ENCODE results near the gene SCD5.

SCD5 gene

GRCh38 chr4:82708982-82709381 lies 89.6 kb downstream of the SCD5 start:
- no peak overlapping the region for H3K27ac ChIP-seq (ENCODE audit: low read depth in 2 of 2, low read length in 2 of 2)
- H3K36me3 ChIP-seq (ENCODE audit: control insufficient read depth in 2 of 2, insufficient read depth in 2 of 2, low read length in 2 of 2): no peaks in the 10 kb centered on the region
- no peak overlapping the region for H3K9ac ChIP-seq (ENCODE audit: low read depth in 1 of 2, low read length in 2 of 2)
- H3K4me1 ChIP-seq (ENCODE audit: control insufficient read depth in 2 of 2, insufficient read depth in 2 of 2, low read length in 2 of 2): no peaks in the 10 kb centered on the region
- no peaks in the 10 kb centered on the region for H3K27me3 ChIP-seq (ENCODE audit: control insufficient read depth in 2 of 2, insufficient read depth in 2 of 2, low read length in 2 of 2)
- H3K9me3 ChIP-seq (ENCODE audit: control insufficient read depth in 2 of 2, low read length in 2 of 2): no peaks in the 10 kb centered on the region
- H3K4me3 ChIP-seq (ENCODE audit: low read length in 2 of 2): no peak overlapping the region

GRCh38 chr4:82706349-82707000 lies 92.1 kb downstream of the SCD5 start:
- H3K4me3 ChIP-seq (ENCODE audit: low read length in 2 of 2): no peak overlapping the region
- H3K36me3 ChIP-seq (ENCODE audit: control insufficient read depth in 2 of 2, insufficient read depth in 2 of 2, low read length in 2 of 2): no peaks in the 10 kb centered on the region
- no peaks in the 10 kb centered on the region for H3K4me1 ChIP-seq (ENCODE audit: control insufficient read depth in 2 of 2, insufficient read depth in 2 of 2, low read length in 2 of 2)
- no peaks in the 10 kb centered on the region for H3K27me3 ChIP-seq (ENCODE audit: control insufficient read depth in 2 of 2, insufficient read depth in 2 of 2, low read length in 2 of 2)
- no peak overlapping the region for H3K9ac ChIP-seq (ENCODE audit: low read depth in 1 of 2, low read length in 2 of 2)
- H3K9me3 ChIP-seq (ENCODE audit: control insufficient read depth in 2 of 2, low read length in 2 of 2): no peaks in the 10 kb centered on the region
- H3K27ac ChIP-seq (ENCODE audit: low read depth in 2 of 2, low read length in 2 of 2): no peak overlapping the region

- no peaks in the 10 kb centered on the region for H3K4me1 ChIP-seq (ENCODE audit: control insufficient read depth in 2 of 2, insufficient read depth in 2 of 2, low read length in 2 of 2)
- H3K27ac ChIP-seq (ENCODE audit: low read depth in 2 of 2, low read length in 2 of 2): no peak overlapping the region
These were observed 92.7 kb downstream of the SCD5 start for GRCh38 chr4:82705928-82706300.

GRCh38 chr4:82705169-82705927 lies 93.2 kb downstream of the SCD5 start:
- no peak overlapping the region for H3K9ac ChIP-seq (ENCODE audit: low read depth in 1 of 2, low read length in 2 of 2)
- no peak overlapping the region for H3K4me3 ChIP-seq (ENCODE audit: low read length in 2 of 2)
- H3K27me3 ChIP-seq (ENCODE audit: control insufficient read depth in 2 of 2, insufficient read depth in 2 of 2, low read length in 2 of 2): no peaks in the 10 kb centered on the region
- no peaks in the 10 kb centered on the region for H3K4me1 ChIP-seq (ENCODE audit: control insufficient read depth in 2 of 2, insufficient read depth in 2 of 2, low read length in 2 of 2)
- no peaks in the 10 kb centered on the region for H3K36me3 ChIP-seq (ENCODE audit: control insufficient read depth in 2 of 2, insufficient read depth in 2 of 2, low read length in 2 of 2)
- no peaks in the 10 kb centered on the region for H3K9me3 ChIP-seq (ENCODE audit: control insufficient read depth in 2 of 2, low read length in 2 of 2)
- no peak overlapping the region for H3K27ac ChIP-seq (ENCODE audit: low read depth in 2 of 2, low read length in 2 of 2)

More at GRCh38 chr4:82705928-82706300, 92.7 kb downstream of the SCD5 start:
- no peaks in the 10 kb centered on the region for H3K27me3 ChIP-seq (ENCODE audit: control insufficient read depth in 2 of 2, insufficient read depth in 2 of 2, low read length in 2 of 2)
- H3K9me3 ChIP-seq (ENCODE audit: control insufficient read depth in 2 of 2, low read length in 2 of 2): no peaks in the 10 kb centered on the region
- H3K4me3 ChIP-seq (ENCODE audit: low read length in 2 of 2): no peak overlapping the region
- H3K36me3 ChIP-seq (ENCODE audit: control insufficient read depth in 2 of 2, insufficient read depth in 2 of 2, low read length in 2 of 2): no peaks in the 10 kb centered on the region
- H3K9ac ChIP-seq (ENCODE audit: low read depth in 1 of 2, low read length in 2 of 2): no peak overlapping the region

- H3K9me3 ChIP-seq (ENCODE audit: control insufficient read depth in 2 of 2, low read length in 2 of 2): no peaks in the 10 kb centered on the region
- H3K9ac ChIP-seq (ENCODE audit: low read depth in 1 of 2, low read length in 2 of 2): no peak overlapping the region
- H3K4me3 ChIP-seq (ENCODE audit: low read length in 2 of 2): no peak overlapping the region
- no peak overlapping the region for H3K27ac ChIP-seq (ENCODE audit: low read depth in 2 of 2, low read length in 2 of 2)
- no peaks in the 10 kb centered on the region for H3K36me3 ChIP-seq (ENCODE audit: control insufficient read depth in 2 of 2, insufficient read depth in 2 of 2, low read length in 2 of 2)
- H3K27me3 ChIP-seq (ENCODE audit: control insufficient read depth in 2 of 2, insufficient read depth in 2 of 2, low read length in 2 of 2): no peaks in the 10 kb centered on the region
- H3K4me1 ChIP-seq (ENCODE audit: control insufficient read depth in 2 of 2, insufficient read depth in 2 of 2, low read length in 2 of 2): no peaks in the 10 kb centered on the region
These were observed 94.4 kb downstream of the SCD5 start for GRCh38 chr4:82704156-82704555.

- no peak overlapping the region for H3K27ac ChIP-seq (ENCODE audit: low read depth in 2 of 2, low read length in 2 of 2)
- H3K36me3 ChIP-seq (ENCODE audit: control insufficient read depth in 2 of 2, insufficient read depth in 2 of 2, low read length in 2 of 2): no peaks in the 10 kb centered on the region
- no peak overlapping the region for H3K4me3 ChIP-seq (ENCODE audit: low read length in 2 of 2)
- no peaks in the 10 kb centered on the region for H3K9me3 ChIP-seq (ENCODE audit: control insufficient read depth in 2 of 2, low read length in 2 of 2)
- H3K4me1 ChIP-seq (ENCODE audit: control insufficient read depth in 2 of 2, insufficient read depth in 2 of 2, low read length in 2 of 2): no peaks in the 10 kb centered on the region
- no peaks in the 10 kb centered on the region for H3K27me3 ChIP-seq (ENCODE audit: control insufficient read depth in 2 of 2, insufficient read depth in 2 of 2, low read length in 2 of 2)
- H3K9ac ChIP-seq (ENCODE audit: low read depth in 1 of 2, low read length in 2 of 2): no peak overlapping the region
These were observed 100.2 kb downstream of the SCD5 start for GRCh38 chr4:82698412-82698811.

GRCh38 chr4:82697561-82697960 lies 101.0 kb downstream of the SCD5 start:
- no peak overlapping the region for H3K9ac ChIP-seq (ENCODE audit: low read depth in 1 of 2, low read length in 2 of 2)
- H3K4me1 ChIP-seq (ENCODE audit: control insufficient read depth in 2 of 2, insufficient read depth in 2 of 2, low read length in 2 of 2): no peaks in the 10 kb centered on the region
- no peaks in the 10 kb centered on the region for H3K36me3 ChIP-seq (ENCODE audit: control insufficient read depth in 2 of 2, insufficient read depth in 2 of 2, low read length in 2 of 2)
- no peak overlapping the region for H3K27ac ChIP-seq (ENCODE audit: low read depth in 2 of 2, low read length in 2 of 2)
- no peaks in the 10 kb centered on the region for H3K9me3 ChIP-seq (ENCODE audit: control insufficient read depth in 2 of 2, low read length in 2 of 2)
- no peaks in the 10 kb centered on the region for H3K27me3 ChIP-seq (ENCODE audit: control insufficient read depth in 2 of 2, insufficient read depth in 2 of 2, low read length in 2 of 2)
- no peak overlapping the region for H3K4me3 ChIP-seq (ENCODE audit: low read length in 2 of 2)

- H3K4me3 ChIP-seq (ENCODE audit: low read length in 2 of 2): no peak overlapping the region
- no peak overlapping the region for H3K9ac ChIP-seq (ENCODE audit: low read depth in 1 of 2, low read length in 2 of 2)
- no peak overlapping the region for H3K27ac ChIP-seq (ENCODE audit: low read depth in 2 of 2, low read length in 2 of 2)
These were observed 102.3 kb downstream of the SCD5 start for GRCh38 chr4:82696117-82696860.

GRCh38 chr4:82694892-82695291 lies 103.7 kb downstream of the SCD5 start:
- Histone ChIP-seq H3K9ac (ENCODE audit: low read depth in 1 of 2, low read length in 2 of 2) (no peak overlapping the region), H3K36me3 (ENCODE audit: control insufficient read depth in 2 of 2, insufficient read depth in 2 of 2, low read length in 2 of 2) (no peaks in the 10 kb centered on the region), H3K4me3 (ENCODE audit: low read length in 2 of 2) (no peak overlapping the region), H3K27me3 (ENCODE audit: control insufficient read depth in 2 of 2, insufficient read depth in 2 of 2, low read length in 2 of 2) (no peaks in the 10 kb centered on the region), H3K9me3 (ENCODE audit: control insufficient read depth in 2 of 2, low read length in 2 of 2) (no peaks in the 10 kb centered on the region), H3K27ac (ENCODE audit: low read depth in 2 of 2, low read length in 2 of 2) (no peak overlapping the region), H3K4me1 (ENCODE audit: control insufficient read depth in 2 of 2, insufficient read depth in 2 of 2, low read length in 2 of 2) (no peaks in the 10 kb centered on the region)

More at GRCh38 chr4:82696117-82696860, 102.3 kb downstream of the SCD5 start:
- no peaks in the 10 kb centered on the region for H3K4me1 ChIP-seq (ENCODE audit: control insufficient read depth in 2 of 2, insufficient read depth in 2 of 2, low read length in 2 of 2)
- no peaks in the 10 kb centered on the region for H3K27me3 ChIP-seq (ENCODE audit: control insufficient read depth in 2 of 2, insufficient read depth in 2 of 2, low read length in 2 of 2)
- no peaks in the 10 kb centered on the region for H3K9me3 ChIP-seq (ENCODE audit: control insufficient read depth in 2 of 2, low read length in 2 of 2)
- H3K36me3 ChIP-seq (ENCODE audit: control insufficient read depth in 2 of 2, insufficient read depth in 2 of 2, low read length in 2 of 2): no peaks in the 10 kb centered on the region

- H3K27ac ChIP-seq (ENCODE audit: low read depth in 2 of 2, low read length in 2 of 2): no peak overlapping the region
- H3K9ac ChIP-seq (ENCODE audit: low read depth in 1 of 2, low read length in 2 of 2): no peak overlapping the region
- H3K4me3 ChIP-seq (ENCODE audit: low read length in 2 of 2): no peak overlapping the region
- no peaks in the 10 kb centered on the region for H3K27me3 ChIP-seq (ENCODE audit: control insufficient read depth in 2 of 2, insufficient read depth in 2 of 2, low read length in 2 of 2)
- no peaks in the 10 kb centered on the region for H3K9me3 ChIP-seq (ENCODE audit: control insufficient read depth in 2 of 2, low read length in 2 of 2)
- H3K36me3 ChIP-seq (ENCODE audit: control insufficient read depth in 2 of 2, insufficient read depth in 2 of 2, low read length in 2 of 2): no peaks in the 10 kb centered on the region
- H3K4me1 ChIP-seq (ENCODE audit: control insufficient read depth in 2 of 2, insufficient read depth in 2 of 2, low read length in 2 of 2): no peaks in the 10 kb centered on the region
These were observed 104.5 kb downstream of the SCD5 start for GRCh38 chr4:82694046-82694445.

Data from mucosa of rectum (tissue), 2 donors.